22Rv1 (cell line): ENCODE results near the gene BEGAIN.

ENCODE experiments used
- ZFX ChIP-seq: fragments of 450-650 bp; IDR thresholded peaks from 2 replicates; pipeline ENCODE4 v1.6.1; 2017; ENCODE audit warnings: antibody characterized with exemption, borderline replicate concordance
- TF ChIP-seq, protein P1 (sequence below): fragments of 450-650 bp; IDR thresholded peaks from 2 replicates; pipeline ENCODE4 v1.5.1; 2017; ENCODE audit warnings: mild to moderate bottlenecking

DNA sequence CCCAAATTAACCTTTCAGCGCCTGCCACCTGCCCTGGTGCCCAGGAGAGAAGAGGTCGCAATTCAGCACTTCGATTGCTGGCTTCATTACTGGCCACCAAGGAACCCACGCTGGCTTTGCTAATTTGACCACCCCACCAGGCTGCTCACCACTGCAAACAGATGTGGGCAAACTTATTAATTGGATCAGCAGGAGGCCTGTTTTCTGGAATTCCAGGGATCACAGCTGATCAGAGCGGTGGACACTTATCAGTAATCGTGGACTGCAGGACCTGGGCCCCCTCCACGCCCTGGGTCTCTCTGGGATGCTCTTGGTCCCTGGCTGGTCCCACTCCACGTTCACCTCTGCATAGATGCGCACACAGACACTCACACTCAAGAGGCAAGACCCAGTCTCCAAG is 27.8 kb downstream of the BEGAIN start:
- TF ChIP-seq, protein P1, sequence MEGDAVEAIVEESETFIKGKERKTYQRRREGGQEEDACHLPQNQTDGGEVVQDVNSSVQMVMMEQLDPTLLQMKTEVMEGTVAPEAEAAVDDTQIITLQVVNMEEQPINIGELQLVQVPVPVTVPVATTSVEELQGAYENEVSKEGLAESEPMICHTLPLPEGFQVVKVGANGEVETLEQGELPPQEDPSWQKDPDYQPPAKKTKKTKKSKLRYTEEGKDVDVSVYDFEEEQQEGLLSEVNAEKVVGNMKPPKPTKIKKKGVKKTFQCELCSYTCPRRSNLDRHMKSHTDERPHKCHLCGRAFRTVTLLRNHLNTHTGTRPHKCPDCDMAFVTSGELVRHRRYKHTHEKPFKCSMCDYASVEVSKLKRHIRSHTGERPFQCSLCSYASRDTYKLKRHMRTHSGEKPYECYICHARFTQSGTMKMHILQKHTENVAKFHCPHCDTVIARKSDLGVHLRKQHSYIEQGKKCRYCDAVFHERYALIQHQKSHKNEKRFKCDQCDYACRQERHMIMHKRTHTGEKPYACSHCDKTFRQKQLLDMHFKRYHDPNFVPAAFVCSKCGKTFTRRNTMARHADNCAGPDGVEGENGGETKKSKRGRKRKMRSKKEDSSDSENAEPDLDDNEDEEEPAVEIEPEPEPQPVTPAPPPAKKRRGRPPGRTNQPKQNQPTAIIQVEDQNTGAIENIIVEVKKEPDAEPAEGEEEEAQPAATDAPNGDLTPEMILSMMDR, result no peak
- no peak for TF ChIP-seq ZFX
